Measurements from ENCODE around the gene USP53. TPM values are rescaled to one million over a fixed set of nuclear protein-coding genes. Genes with fewer than 3 reads are reported as not detected.

Gene USP53
- total RNA-seq, 2 donors from 2014 or later, result 37.5 to 83.8 TPM

DNA sequence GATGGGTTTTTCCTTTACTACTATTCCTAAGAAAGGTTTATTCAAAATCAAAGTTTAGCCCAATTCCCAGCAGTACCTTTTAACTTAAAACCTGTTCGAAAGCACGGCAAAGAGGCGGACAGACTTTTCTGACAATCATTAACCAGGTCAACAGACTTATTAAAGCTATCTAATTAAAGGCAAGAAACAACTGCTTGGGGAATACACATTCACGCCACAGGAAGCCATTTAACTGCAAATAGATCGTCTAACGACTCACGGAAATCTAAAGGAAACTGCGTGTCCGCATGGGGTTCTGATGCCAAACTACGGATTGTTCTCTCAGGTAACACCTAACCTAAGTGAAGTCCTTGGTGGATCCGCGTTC lies 663 bp upstream of the USP53 start:
- Histone ChIP-seq H3K36me3 (no peaks in the 10 kb centered on the region), H3K4me1 (no peaks in the 10 kb centered on the region), H3K9me3 (no peaks in the 10 kb centered on the region), H3K27ac (peak overlapping the region; percentile 100), H3K9ac (ENCODE audit: low read depth in 2 of 2, low read length in 2 of 2) (peak overlapping the region; percentile 62 to 87), H3K27me3 (no peaks in the 10 kb centered on the region), H3K4me3 (peak overlapping the region; percentile 69)
- intact Hi-C loops (cut with DNase I), result loop anchor here (5.0 to 10.0 kb wide), 3 partner anchors 53 to 170 kb away; no protein-coding TSS in a partner anchor
- DNase-seq, result no peak
- TF ChIP-seq, protein P1, sequence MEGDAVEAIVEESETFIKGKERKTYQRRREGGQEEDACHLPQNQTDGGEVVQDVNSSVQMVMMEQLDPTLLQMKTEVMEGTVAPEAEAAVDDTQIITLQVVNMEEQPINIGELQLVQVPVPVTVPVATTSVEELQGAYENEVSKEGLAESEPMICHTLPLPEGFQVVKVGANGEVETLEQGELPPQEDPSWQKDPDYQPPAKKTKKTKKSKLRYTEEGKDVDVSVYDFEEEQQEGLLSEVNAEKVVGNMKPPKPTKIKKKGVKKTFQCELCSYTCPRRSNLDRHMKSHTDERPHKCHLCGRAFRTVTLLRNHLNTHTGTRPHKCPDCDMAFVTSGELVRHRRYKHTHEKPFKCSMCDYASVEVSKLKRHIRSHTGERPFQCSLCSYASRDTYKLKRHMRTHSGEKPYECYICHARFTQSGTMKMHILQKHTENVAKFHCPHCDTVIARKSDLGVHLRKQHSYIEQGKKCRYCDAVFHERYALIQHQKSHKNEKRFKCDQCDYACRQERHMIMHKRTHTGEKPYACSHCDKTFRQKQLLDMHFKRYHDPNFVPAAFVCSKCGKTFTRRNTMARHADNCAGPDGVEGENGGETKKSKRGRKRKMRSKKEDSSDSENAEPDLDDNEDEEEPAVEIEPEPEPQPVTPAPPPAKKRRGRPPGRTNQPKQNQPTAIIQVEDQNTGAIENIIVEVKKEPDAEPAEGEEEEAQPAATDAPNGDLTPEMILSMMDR (IDR thresholded peaks at IDR 0.05), result no peak

DNA sequence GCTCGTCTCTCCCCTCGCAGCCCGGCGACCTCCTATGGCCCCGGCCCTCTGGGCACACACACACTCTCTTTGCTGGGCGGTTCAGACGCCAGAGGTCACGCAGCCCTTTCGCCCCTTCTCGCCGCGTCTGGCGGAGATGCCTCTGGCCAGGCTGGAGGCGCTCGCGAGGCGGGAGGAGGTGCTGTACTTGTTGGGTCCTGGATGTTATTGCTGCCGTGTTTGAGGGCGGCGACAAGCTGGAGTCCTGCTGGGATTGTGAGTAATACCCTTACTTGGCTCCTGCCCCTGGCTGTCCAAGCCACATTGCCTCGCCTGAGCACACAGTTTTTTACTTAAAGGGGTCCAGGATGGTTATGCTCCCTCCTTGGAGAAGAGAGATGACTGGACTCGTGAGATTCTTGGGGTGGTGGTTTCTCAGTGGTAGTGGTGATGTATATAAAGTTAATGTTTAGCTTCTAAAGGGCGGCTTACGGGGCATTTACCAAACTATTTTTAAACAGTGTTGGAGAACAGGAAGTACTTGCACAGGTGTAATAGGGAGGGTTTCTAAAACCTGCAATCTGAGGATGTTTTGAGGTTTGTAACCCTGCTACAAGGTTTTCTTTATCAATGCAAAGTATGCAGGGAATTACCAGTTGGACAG lies 572 bp downstream of the USP53 start:
- Histone ChIP-seq H3K9me3 (no peaks in the 10 kb centered on the region), H3K27me3 (no peaks in the 10 kb centered on the region), H3K36me3 (no peaks in the 10 kb centered on the region), H3K9ac (ENCODE audit: low read depth in 2 of 2, low read length in 2 of 2) (peak overlapping the region; percentile 83 to 87), H3K4me1 (no peaks in the 10 kb centered on the region), H3K4me3 (peak overlapping the region; percentile 69), H3K27ac (peak overlapping the region; percentile 100)
- DNase-seq, result peak; percentile 83
- intact Hi-C loops (cut with DNase I), result loop anchor here (5.0 to 10.0 kb wide), 3 partner anchors 52 to 171 kb away; no protein-coding TSS in a partner anchor
- TF ChIP-seq, protein P1 (IDR thresholded peaks at IDR 0.05), result no peak

GRCh38 chr4:119218093-119218492 lies 5.6 kb downstream of the USP53 start:
- intact Hi-C loops (cut with DNase I), result loop anchor here (10.0 kb wide), 1 partner anchor 47 kb away; no protein-coding TSS in a partner anchor
- no peaks in the 10 kb centered on the region for H3K4me1 ChIP-seq
- H3K36me3 ChIP-seq, result no peaks in the 10 kb centered on the region

DNA sequence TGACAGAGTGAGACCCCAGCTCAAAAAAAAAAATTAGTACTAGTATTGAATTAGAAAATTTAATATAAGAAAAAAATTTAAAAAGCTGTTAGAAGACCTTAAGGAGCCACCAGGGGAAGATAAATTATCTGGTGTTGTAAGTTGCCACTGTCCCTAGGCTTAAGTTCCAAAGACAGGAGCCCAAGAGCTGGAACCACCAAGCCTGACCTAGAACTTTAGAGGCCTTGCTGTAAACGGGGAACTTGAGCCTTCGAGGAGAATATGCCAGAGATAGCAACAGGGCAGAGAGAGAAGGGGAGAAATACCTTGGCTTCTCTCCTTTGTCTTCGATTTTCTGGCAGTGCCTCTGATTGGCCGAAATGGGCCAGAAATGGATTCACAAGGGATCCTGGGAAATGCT lies 8.9 kb downstream of the USP53 start:
- no peaks in the 10 kb centered on the region for H3K36me3 ChIP-seq
- intact Hi-C loops (cut with DNase I), result no loop called here
- TF ChIP-seq, protein P1 (IDR thresholded peaks at IDR 0.05), result no peak

More at GRCh38 chr4:119218093-119218492, 5.6 kb downstream of the USP53 start:
- no peak for DNase-seq
- Histone ChIP-seq H3K27me3 (no peaks in the 10 kb centered on the region), H3K4me3 (no peak overlapping the region), H3K27ac (no peak overlapping the region), H3K9ac (ENCODE audit: low read depth in 2 of 2, low read length in 2 of 2) (no peak overlapping the region), H3K9me3 (no peaks in the 10 kb centered on the region)
- TF ChIP-seq, protein P1 (IDR thresholded peaks at IDR 0.05), result no peak

GRCh38 chr4:119227690-119228089 lies 15.2 kb downstream of the USP53 start:
- no peak overlapping the region for H3K9ac ChIP-seq (ENCODE audit: low read depth in 2 of 2, low read length in 2 of 2)
- H3K27ac ChIP-seq, result no peak overlapping the region
- no peak overlapping the region for H3K4me3 ChIP-seq
- no peaks in the 10 kb centered on the region for H3K9me3 ChIP-seq
- no peaks in the 10 kb centered on the region for H3K27me3 ChIP-seq
- H3K36me3 ChIP-seq, result no peaks in the 10 kb centered on the region
- no peaks in the 10 kb centered on the region for H3K4me1 ChIP-seq
- TF ChIP-seq, protein P1 (IDR thresholded peaks at IDR 0.05), result no peak
- intact Hi-C loops (cut with DNase I), result no loop called here
- no peak for DNase-seq

More for the DNA sequence above, 8.9 kb downstream of the USP53 start:
- no peak for DNase-seq
- Histone ChIP-seq H3K9me3 (no peaks in the 10 kb centered on the region), H3K9ac (ENCODE audit: low read depth in 2 of 2, low read length in 2 of 2) (no peak overlapping the region), H3K4me3 (no peak overlapping the region), H3K4me1 (no peaks in the 10 kb centered on the region), H3K27ac (no peak overlapping the region), H3K27me3 (no peaks in the 10 kb centered on the region)

Data from colonic mucosa (tissue), 4 donors.